HG03045 (cell line): ENCODE measurements around the gene MMP28.

Experiments
- ATAC-seq: cut with Tn5 transposase; IDR thresholded peaks from one replicate; pipeline ENCODE4 v1.9.1; 2021; ENCODE audit warnings: mild to moderate bottlenecking, moderate library complexity; ENCODE audit not compliant: unreplicated experiment

Gene MMP28

GRCh38 chr17:35799942-35800341 is 4.5 kb upstream of the MMP28 start:
- no peak for ATAC-seq

- ATAC-seq, result no peak
Observed at GRCh38 chr17:35797918-35798317, 2.5 kb upstream of the MMP28 start.

- ATAC-seq, result no peak
Observed at GRCh38 chr17:35797370-35797769, 1.9 kb upstream of the MMP28 start.

- no peak for ATAC-seq
Observed at GRCh38 chr17:35796942-35797341, 1.5 kb upstream of the MMP28 start.

- no peak for ATAC-seq
Observed at GRCh38 chr17:35795871-35796265, 427 bp upstream of the MMP28 start.

- ATAC-seq, result no peak
Observed at GRCh38 chr17:35793257-35793656, 2.2 kb downstream of the MMP28 start.

GRCh38 chr17:35791681-35792350 is 3.6 kb downstream of the MMP28 start:
- ATAC-seq, result no peak

GRCh38 chr17:35790841-35791240 is 4.6 kb downstream of the MMP28 start:
- ATAC-seq, result no peak

- ATAC-seq, result no peak
Observed at GRCh38 chr17:35788477-35789368, 6.7 kb downstream of the MMP28 start.

GRCh38 chr17:35786941-35787432 is 8.5 kb downstream of the MMP28 start:
- ATAC-seq, result no peak

GRCh38 chr17:35784895-35785294 is 10.5 kb downstream of the MMP28 start:
- ATAC-seq, result no peak

GRCh38 chr17:35780950-35781349 is 14.5 kb downstream of the MMP28 start:
- ATAC-seq, result no peak

- ATAC-seq, result no peak
Observed at GRCh38 chr17:35778641-35779196, 16.7 kb downstream of the MMP28 start.

- ATAC-seq, result no peak
Observed at GRCh38 chr17:35775583-35775982, 19.9 kb downstream of the MMP28 start.

- ATAC-seq, result no peak
Observed at GRCh38 chr17:35775039-35775438, 20.4 kb downstream of the MMP28 start.

- ATAC-seq, result no peak
Observed at GRCh38 chr17:35774499-35774898, 20.9 kb downstream of the MMP28 start.

- no peak for ATAC-seq
Observed at GRCh38 chr17:35773679-35774425, 21.6 kb downstream of the MMP28 start.

- ATAC-seq, result no peak
Observed at GRCh38 chr17:35773129-35773528, 22.3 kb downstream of the MMP28 start.

GRCh38 chr17:35769895-35770486 is 25.4 kb downstream of the MMP28 start:
- no peak for ATAC-seq

GRCh38 chr17:35768797-35769196 is 26.6 kb downstream of the MMP28 start:
- no peak for ATAC-seq
